Spinal cord (tissue), 10 donors: ENCODE measurements around the gene UMOD. TPM values are rescaled to one million over a fixed set of nuclear protein-coding genes. Genes with fewer than 3 reads are reported as not detected.

Experiments used
- DNase-seq, 6 donors: peaks; one replicate each; pipeline versions ENCODE4 v3.0.0 to v3.0.0-alpha.2; 2013 to 2015; ENCODE audit warnings: low spot score in 6 of 6, low read depth in 4 of 6
- H3K27ac ChIP-seq: one replicate; pipeline ENCODE4 v1.5.1; 2013; ENCODE audit warnings: low read depth, low read length, control low read depth
- H3K27me3 ChIP-seq: one replicate; pipeline ENCODE4 v1.6.1; 2013; ENCODE audit warnings: low read length; ENCODE audit not compliant: control insufficient read depth, insufficient read depth
- H3K36me3 ChIP-seq: one replicate; pipeline ENCODE4 v1.6.1; 2013; ENCODE audit warnings: low read length; ENCODE audit not compliant: control insufficient read depth, insufficient read depth
- H3K4me1 ChIP-seq: one replicate; pipeline ENCODE4 v1.6.1; 2013; ENCODE audit warnings: low read length; ENCODE audit not compliant: control insufficient read depth, insufficient read depth
- H3K4me3 ChIP-seq: one replicate; pipeline ENCODE4 v1.5.1; 2013; ENCODE audit warnings: low read depth, low read length, control low read depth
- H3K9me3 ChIP-seq: one replicate; pipeline ENCODE4 v1.6.1; 2013; ENCODE audit warnings: low read length; ENCODE audit not compliant: control insufficient read depth, insufficient read depth
- WGBS: methylation state at CpG from one replicate; pipeline ENCODE4 v1.1.5; 2013; ENCODE audit warnings: missing lambda C conversion rate; ENCODE audit not compliant: insufficient coverage; 5-methylcytosine and 5-hydroxymethylcytosine counted together
- polyA plus RNA-seq, 2 donors: library from polyadenylated mRNA; unstranded; fragments of 120-200 nt; gene quantifications; one replicate each; pipeline ENCODE4 v1.2.1, GENCODE V29; 2013; ENCODE audit not compliant: insufficient read length in 2 of 2
- total RNA-seq, 2 donors: library from RNA; depleted of rRNA in 1 of 2; stranded (reverse); fragments of 120-200 nt in 1 of 2; fragments of >200 nt in 1 of 2; gene quantifications; one replicate each; pipeline versions ENCODE4 v1.2.3 to v1.2.4, GENCODE V29; 2013 to 2014
- donor health status: healthy.

Gene UMOD
- total and polyA plus RNA-seq, 4 donors, result 0.19 to 0.63 TPM; not detected in 2

DNA sequence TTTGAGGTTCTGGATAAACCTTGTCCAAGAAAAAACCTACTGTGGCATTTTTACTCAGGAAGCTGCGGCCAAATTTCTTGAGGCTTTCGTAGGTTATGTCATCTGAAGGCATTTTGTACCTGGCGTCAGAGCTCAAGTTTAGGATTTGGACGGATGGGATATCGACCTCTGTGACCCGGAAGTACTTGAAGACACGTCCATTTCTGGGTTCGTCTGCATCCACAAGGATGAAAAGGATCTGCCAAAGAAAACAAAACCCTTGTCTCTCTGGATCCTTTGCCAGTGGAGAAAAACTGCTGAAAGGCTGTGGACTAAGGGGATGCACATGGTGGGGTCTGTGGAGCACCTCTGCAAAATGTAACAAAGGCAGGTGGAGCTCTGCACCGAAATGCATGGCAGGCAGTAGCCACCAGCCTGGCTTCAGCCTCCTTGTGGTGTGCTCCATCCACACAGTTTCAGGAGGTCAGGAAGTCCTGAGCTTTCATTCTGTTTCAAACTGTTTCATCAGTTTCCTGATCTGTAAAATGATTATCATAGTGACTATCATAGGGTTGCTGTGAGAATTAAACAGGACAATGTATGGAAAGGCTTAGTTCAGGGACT lies 17.0 kb upstream of the UMOD start:
- Histone ChIP-seq H3K4me3 (no peak overlapping the region), H3K27me3 (no peaks in the 10 kb centered on the region), H3K9me3 (no peaks in the 10 kb centered on the region), H3K4me1 (no peaks in the 10 kb centered on the region), H3K27ac (no peak overlapping the region), H3K36me3 (no peaks in the 10 kb centered on the region)
- DNase-seq, result no peak
- 90% methylated on average over 9 of the region's 9 CpGs for WGBS

DNA sequence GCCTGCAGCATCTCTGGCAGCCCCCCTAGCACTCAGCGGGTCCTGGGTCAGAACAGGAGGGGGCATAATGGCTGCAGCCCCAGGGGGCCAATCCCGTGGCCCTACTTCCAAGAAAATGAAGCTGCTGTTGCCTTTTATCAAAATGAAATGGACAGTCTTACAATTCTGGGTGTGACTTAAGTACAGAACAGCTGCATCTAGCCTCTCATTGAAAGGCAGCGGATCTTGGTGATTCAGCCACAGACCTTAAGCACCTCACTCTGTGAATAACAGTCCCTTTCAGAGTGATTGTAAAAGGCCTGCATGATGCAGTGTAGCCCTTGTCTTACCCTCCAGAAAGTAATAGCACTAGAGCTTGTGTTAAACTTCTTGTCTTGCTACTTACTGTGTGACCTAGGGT lies 11.5 kb upstream of the UMOD start:
- Histone ChIP-seq H3K9me3 (no peaks in the 10 kb centered on the region), H3K4me3 (no peak overlapping the region), H3K27ac (no peak overlapping the region), H3K4me1 (no peaks in the 10 kb centered on the region), H3K36me3 (no peaks in the 10 kb centered on the region), H3K27me3 (no peaks in the 10 kb centered on the region)
- DNase-seq, result peak in 1 of 6 donors; percentile 10
- 78% methylated on average over 3 of the region's 3 CpGs for WGBS

DNA sequence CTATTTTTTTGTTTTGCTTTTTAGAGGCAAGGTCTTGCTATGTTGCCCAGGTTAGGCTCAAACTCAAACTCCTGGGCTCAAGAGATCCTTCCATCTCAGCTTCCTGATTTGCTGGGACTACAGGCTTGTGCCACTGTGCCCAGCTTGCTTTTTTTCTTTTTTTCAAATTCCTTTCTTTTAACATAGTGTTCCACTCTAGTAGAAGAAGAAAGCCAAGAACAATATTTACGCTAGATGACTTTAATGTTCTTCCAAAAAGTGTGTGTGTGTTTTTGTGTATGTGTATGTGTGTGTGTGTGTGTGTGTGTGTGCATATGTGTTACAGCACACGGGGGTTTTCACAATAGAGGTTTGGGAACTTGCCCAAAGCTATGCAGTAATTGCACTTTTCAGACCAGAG lies 10.7 kb upstream of the UMOD start:
- DNase-seq, result no peak
- Histone ChIP-seq H3K27ac (no peak overlapping the region), H3K4me1 (no peaks in the 10 kb centered on the region), H3K27me3 (no peaks in the 10 kb centered on the region), H3K9me3 (no peaks in the 10 kb centered on the region), H3K36me3 (no peaks in the 10 kb centered on the region), H3K4me3 (no peak overlapping the region)
- WGBS, result 56% methylated on average over 2 of the region's 2 CpGs

DNA sequence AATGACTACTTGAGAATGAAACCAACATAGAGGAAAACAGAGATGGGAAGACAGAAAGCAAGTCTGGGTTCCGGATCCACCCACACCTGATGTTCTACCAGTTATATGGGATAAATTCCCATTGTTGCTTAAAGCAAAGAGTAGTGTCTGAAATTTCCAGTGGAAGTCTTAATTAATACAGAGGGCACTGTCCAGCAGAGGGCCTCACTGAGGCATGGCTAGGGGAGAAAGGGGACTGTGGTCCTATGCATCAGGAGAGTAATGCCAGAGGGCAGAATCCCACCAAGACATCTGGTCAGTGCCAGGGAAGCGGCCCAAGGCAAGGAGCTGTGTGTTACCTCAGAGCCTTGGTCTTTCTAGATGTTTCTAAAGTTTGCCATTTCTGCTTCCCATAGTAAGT lies 7.5 kb upstream of the UMOD start:
- no peaks in the 10 kb centered on the region for H3K27me3 ChIP-seq
- DNase-seq, result no peak
- H3K27ac ChIP-seq, result no peak overlapping the region
- no peak overlapping the region for H3K4me3 ChIP-seq
- H3K36me3 ChIP-seq, result no peaks in the 10 kb centered on the region
- WGBS, result no CpG with 5 or more reads among the region's 2 CpGs
- H3K9me3 ChIP-seq, result no peaks in the 10 kb centered on the region
- H3K4me1 ChIP-seq, result no peaks in the 10 kb centered on the region

DNA sequence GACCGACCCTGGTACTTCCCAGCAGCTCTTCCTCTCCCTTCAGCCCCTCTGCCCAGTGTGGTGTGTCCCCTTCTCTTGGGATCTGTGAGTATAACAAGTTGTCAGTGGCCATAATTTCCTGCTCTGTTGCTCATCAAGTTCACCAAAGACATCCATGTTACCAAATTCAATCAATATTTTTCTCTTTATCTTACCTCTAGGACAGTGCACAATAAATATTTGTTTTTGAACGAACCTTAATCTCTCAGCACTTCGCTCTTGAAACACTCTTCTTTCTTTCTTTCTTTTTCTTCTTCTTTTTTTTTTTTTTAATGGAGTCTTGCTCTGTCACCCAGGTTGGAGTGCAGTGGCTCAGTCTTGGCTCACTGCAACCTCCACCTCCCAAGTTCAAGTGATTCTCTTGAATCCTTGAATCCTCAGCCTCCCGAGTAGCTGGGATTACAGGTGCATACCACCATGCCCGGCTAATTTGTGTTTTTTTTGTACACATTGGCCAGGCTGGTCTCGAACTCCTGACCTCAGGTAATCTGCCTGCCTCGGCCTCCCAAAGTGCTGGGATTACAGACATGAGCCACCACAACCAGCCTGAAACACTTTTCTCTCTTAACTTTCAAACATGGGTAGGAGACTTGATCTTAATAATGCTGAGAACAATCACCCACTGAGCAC lies 2.7 kb upstream of the UMOD start:
- no peak overlapping the region for H3K4me3 ChIP-seq
- no peaks in the 10 kb centered on the region for H3K27me3 ChIP-seq
- DNase-seq, result no peak
- H3K36me3 ChIP-seq, result no peaks in the 10 kb centered on the region
- no peak overlapping the region for H3K27ac ChIP-seq
- WGBS, result 91% methylated on average over 5 of the region's 7 CpGs
- no peaks in the 10 kb centered on the region for H3K9me3 ChIP-seq
- no peaks in the 10 kb centered on the region for H3K4me1 ChIP-seq

DNA sequence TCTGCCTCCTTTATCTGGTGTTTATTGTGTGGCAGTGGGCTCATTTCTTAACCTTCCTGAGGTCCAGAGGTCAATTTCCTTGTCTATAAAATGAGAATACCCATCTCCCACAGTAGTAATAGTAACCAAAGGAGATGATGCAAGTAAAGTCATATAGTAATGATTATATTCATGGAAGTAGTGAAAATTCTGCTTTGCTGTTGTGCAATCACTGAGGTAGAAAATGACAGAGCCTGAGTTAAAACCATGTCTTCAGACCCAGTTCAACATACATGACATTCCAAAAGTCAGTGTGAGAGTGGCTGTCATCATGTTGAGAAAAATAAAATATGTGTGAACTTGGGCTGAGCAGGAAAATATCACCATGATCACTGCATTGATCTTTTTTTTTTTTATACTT lies 864 bp upstream of the UMOD start:
- no peaks in the 10 kb centered on the region for H3K4me1 ChIP-seq
- no peak overlapping the region for H3K27ac ChIP-seq
- DNase-seq, result no peak
- no peak overlapping the region for H3K4me3 ChIP-seq
- H3K36me3 ChIP-seq, result no peaks in the 10 kb centered on the region
- H3K9me3 ChIP-seq, result no peaks in the 10 kb centered on the region
- peaks cover 3% of the 10 kb centered on the region for H3K27me3 ChIP-seq

DNA sequence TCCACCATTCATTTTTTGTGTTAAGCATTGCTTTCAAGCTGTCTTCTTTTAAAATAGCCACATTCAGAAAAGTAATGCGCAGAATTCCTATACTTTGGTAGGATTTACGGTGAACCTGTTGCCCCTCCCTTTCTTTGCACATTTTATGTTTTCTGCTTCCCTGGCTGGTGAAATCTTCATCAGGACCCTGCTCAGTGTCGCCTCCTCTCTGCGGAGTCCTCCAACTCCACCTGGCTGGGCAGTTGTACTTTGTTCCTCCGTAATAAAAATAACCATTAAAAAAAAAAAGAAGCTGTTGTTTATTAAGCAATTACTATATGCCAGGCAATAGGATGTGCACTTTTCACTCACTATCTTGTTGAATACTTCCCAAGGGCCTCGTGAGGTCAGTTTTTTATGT lies 2.9 kb downstream of the UMOD start:
- no peaks in the 10 kb centered on the region for H3K9me3 ChIP-seq
- H3K4me1 ChIP-seq, result no peaks in the 10 kb centered on the region
- peaks cover 7% of the 10 kb centered on the region for H3K27me3 ChIP-seq
- no peak overlapping the region for H3K4me3 ChIP-seq
- DNase-seq, result no peak
- WGBS, result 93% methylated on average over 2 of the region's 6 CpGs
- H3K27ac ChIP-seq, result no peak overlapping the region
- H3K36me3 ChIP-seq, result no peaks in the 10 kb centered on the region

DNA sequence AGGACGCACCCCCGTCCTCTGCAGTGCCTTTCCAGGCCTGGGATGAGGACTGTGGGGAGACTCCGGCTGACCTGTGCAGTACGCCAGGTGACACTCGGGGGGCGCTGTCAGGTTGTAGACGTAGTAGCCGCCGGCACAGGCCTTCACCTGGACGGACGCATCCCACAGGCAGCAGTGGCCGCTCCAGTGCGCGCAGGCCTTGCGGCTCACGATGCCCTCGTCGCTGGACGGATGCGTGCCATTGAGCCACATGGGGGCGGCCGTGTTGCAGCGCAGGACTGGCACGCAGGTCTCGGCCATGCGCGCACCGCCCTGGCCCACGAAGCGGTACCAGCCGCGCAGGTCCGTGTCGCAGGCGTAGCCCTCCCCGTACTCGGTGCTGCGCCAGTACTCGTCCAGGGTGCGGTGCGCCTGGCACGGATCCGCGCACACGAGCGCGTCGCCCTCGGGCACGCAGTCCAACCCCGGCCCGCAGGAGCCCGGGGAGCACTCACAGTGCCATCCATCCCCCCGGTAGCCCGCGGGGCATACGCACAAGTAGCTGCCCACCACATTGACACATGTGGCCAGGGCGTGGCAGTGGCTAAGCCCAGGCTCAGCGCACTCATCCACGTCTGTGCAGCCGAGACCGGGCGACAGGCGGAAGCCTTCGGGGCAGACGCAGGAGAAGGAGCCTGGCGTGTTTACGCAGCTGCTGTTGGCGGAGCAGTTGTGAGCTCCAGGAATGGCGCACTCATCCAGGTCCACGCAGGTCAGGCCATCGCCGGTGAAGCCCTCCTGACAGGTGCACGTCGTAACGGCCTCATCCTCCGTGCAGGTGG lies 3.9 kb downstream of the UMOD start:
- Histone ChIP-seq H3K4me3 (no peak overlapping the region), H3K36me3 (no peaks in the 10 kb centered on the region), H3K27ac (no peak overlapping the region), H3K9me3 (no peaks in the 10 kb centered on the region), H3K27me3 (peaks cover 7% of the 10 kb centered on the region), H3K4me1 (no peaks in the 10 kb centered on the region)
- DNase-seq, result peak in 2 of 6 donors; percentile 13 to 43
- 25% methylated on average over 77 of the region's 77 CpGs for WGBS

DNA sequence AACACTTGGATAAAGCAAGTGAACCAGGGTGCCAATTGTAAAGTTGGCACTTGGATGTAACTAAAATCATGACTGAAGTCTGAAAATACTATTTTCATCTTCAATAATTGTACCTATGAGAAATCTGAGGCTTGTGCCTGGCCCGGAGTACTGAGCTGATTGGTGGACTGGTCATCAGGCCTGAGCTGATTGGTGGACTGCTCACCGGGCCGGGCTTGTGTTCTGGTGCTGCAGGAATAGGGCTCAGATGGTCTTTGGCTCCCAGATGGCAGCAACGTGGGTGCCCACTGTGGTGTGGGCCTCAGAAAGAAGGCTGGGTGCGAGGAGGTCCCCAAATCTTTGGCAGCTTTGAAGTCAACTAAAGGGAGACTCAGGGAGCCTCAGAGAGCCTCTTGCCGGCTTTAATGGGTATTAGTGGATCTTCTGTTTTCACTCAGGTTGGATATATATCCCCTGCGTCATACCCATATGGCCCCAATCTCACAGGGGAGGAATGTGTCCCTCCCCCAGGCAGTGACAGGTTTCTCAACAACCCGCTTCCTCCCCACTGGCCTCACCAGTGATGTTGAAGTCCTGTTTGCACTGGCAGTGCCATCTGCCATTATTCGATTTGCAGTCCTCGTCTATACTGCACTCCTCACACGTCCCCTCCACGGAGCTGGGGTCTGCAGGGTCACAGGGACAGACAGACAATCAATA lies 4.7 kb downstream of the UMOD start:
- no peak for DNase-seq
- Histone ChIP-seq H3K4me3 (no peak overlapping the region), H3K36me3 (no peaks in the 10 kb centered on the region), H3K4me1 (no peaks in the 10 kb centered on the region), H3K9me3 (no peaks in the 10 kb centered on the region), H3K27me3 (peaks cover 7% of the 10 kb centered on the region), H3K27ac (no peak overlapping the region)
- 67% methylated on average over 9 of the region's 12 CpGs for WGBS
